Vagina (tissue), 2 donors: ENCODE measurements around the gene DCUN1D4. TPM values are rescaled to one million over a fixed set of nuclear protein-coding genes. Genes with fewer than 3 reads are reported as not detected.

Experiments
- DNase-seq, 2 donors: peaks; one replicate each; pipeline ENCODE4 v3.0.0-alpha.2; 2017; ENCODE audit errors: extremely low spot score in 2 of 2
- H3K27ac ChIP-seq: fragments of 200-600 bp; sonication (generic); one replicate; pipeline ENCODE4 v1.5.1; 2019
- H3K27me3 ChIP-seq: fragments of 200-600 bp; sonication (generic); one replicate; pipeline ENCODE4 v1.5.1; 2019
- H3K36me3 ChIP-seq, 2 donors: fragments of 200-600 bp; sonication (generic); one replicate each; pipeline ENCODE4 v1.5.1; 2017 to 2019
- H3K4me1 ChIP-seq: fragments of 200-600 bp; sonication (generic); one replicate; pipeline ENCODE4 v1.5.1; 2019
- H3K4me3 ChIP-seq, 2 donors: fragments of 200-600 bp; sonication (generic); 1 replicate in 1 of 2; 2 replicates in 1 of 2; pipeline ENCODE4 v1.5.1; 2016 to 2019
- H3K9me3 ChIP-seq: fragments of 200-600 bp; sonication (generic); one replicate; pipeline ENCODE4 v1.5.1; 2019
- CTCF ChIP-seq, 3 experiments: fragments of 450-650 bp in 2 of 3; fragments of 200-600 bp in 1 of 3; sonication (generic) in 1 of 3; IDR thresholded peaks; one replicate each; pipeline ENCODE4 v1.5.1; 2017 to 2019; ENCODE audit warnings: antibody characterized with exemption in 3 of 3, mild to moderate bottlenecking in 2 of 3, moderate library complexity in 2 of 3
- POLR2A ChIP-seq, 2 donors: fragments of 450-650 bp; IDR thresholded peaks; one replicate each; pipeline ENCODE4 v1.6.1; 2017; ENCODE audit warnings: antibody characterized with exemption in 2 of 2, mild to moderate bottlenecking in 2 of 2, moderate library complexity in 2 of 2
- POLR2AphosphoS5 ChIP-seq, 2 donors: sonication (generic); formaldehyde crosslinking; IDR thresholded peaks; one replicate each; pipeline ENCODE4 v1.9.0; 2017; ENCODE audit warnings: antibody characterized with exemption in 2 of 2, mild to moderate bottlenecking in 2 of 2, low read depth in 1 of 2; ENCODE audit not compliant: insufficient read depth in 1 of 2
- intact Hi-C: fragments of 100-400 bp; cut with DNase I; formaldehyde crosslinking; loops from one replicate; pipeline ENCODE4 v1.15.1; 2023
- total RNA-seq: library from RNA; depleted of rRNA; stranded (reverse); fragments of >200 nt; gene quantifications from one replicate; pipeline ENCODE4 v1.2.3, GENCODE V29; 2016

The DCUN1D4 gene
- total RNA-seq, 1 donor from 2014 or later: 47.4 TPM

GRCh38 chr4:51845711-51846110 lies 2.8 kb downstream of the DCUN1D4 start:
- DNase-seq: no peak
- no peak overlapping the region for H3K27ac ChIP-seq
- no peaks in the 10 kb centered on the region for H3K27me3 ChIP-seq
- H3K36me3 ChIP-seq: no peaks in the 10 kb centered on the region
- intact Hi-C loops: no loop called here
- no peak for TF ChIP-seq POLR2A (IDR thresholded peaks at IDR 0.05)
- no peak for TF ChIP-seq POLR2AphosphoS5 (IDR thresholded peaks at IDR 0.05; ENCODE audit: insufficient read depth in 1 of 2, low read depth in 1 of 2)
- no peak for TF ChIP-seq CTCF (IDR thresholded peaks at IDR 0.05)
- no peaks in the 10 kb centered on the region for H3K9me3 ChIP-seq
- no peak overlapping the region for H3K4me3 ChIP-seq
- peaks cover 8% of the 10 kb centered on the region for H3K4me1 ChIP-seq

- no peaks in the 10 kb centered on the region for H3K36me3 ChIP-seq
- intact Hi-C loops: no loop called here
- H3K27ac ChIP-seq: no peak overlapping the region
- H3K4me1 ChIP-seq: peaks cover 27% of the 10 kb centered on the region
- H3K27me3 ChIP-seq: no peaks in the 10 kb centered on the region
- TF ChIP-seq POLR2AphosphoS5 (IDR thresholded peaks at IDR 0.05; ENCODE audit: insufficient read depth in 1 of 2, low read depth in 1 of 2): no peak
- no peak for TF ChIP-seq CTCF (IDR thresholded peaks at IDR 0.05)
- no peak for TF ChIP-seq POLR2A (IDR thresholded peaks at IDR 0.05)
- DNase-seq: no peak
- no peaks in the 10 kb centered on the region for H3K9me3 ChIP-seq
- H3K4me3 ChIP-seq: no peak overlapping the region
Observed at GRCh38 chr4:51849430-51849829, 6.5 kb downstream of the DCUN1D4 start.

- no peak for DNase-seq
- H3K4me1 ChIP-seq: peaks cover 22% of the 10 kb centered on the region
- no peaks in the 10 kb centered on the region for H3K27me3 ChIP-seq
- H3K27ac ChIP-seq: no peak overlapping the region
- H3K4me3 ChIP-seq: no peak overlapping the region
- H3K36me3 ChIP-seq: no peaks in the 10 kb centered on the region
- TF ChIP-seq POLR2A (IDR thresholded peaks at IDR 0.05) (no peak), CTCF (IDR thresholded peaks at IDR 0.05) (no peak), POLR2AphosphoS5 (IDR thresholded peaks at IDR 0.05; ENCODE audit: insufficient read depth in 1 of 2, low read depth in 1 of 2) (no peak)
- H3K9me3 ChIP-seq: no peaks in the 10 kb centered on the region
- intact Hi-C loops: no loop called here
Observed at GRCh38 chr4:51850294-51850693, 7.3 kb downstream of the DCUN1D4 start.

GRCh38 chr4:51851090-51851936 lies 8.4 kb downstream of the DCUN1D4 start:
- H3K27me3 ChIP-seq: no peaks in the 10 kb centered on the region
- H3K4me1 ChIP-seq: peaks cover 26% of the 10 kb centered on the region
- TF ChIP-seq CTCF (IDR thresholded peaks at IDR 0.05) (no peak), POLR2AphosphoS5 (IDR thresholded peaks at IDR 0.05; ENCODE audit: insufficient read depth in 1 of 2, low read depth in 1 of 2) (no peak), POLR2A (IDR thresholded peaks at IDR 0.05) (no peak)
- H3K4me3 ChIP-seq: no peak overlapping the region
- H3K36me3 ChIP-seq: no peaks in the 10 kb centered on the region
- no peak overlapping the region for H3K27ac ChIP-seq
- no peaks in the 10 kb centered on the region for H3K9me3 ChIP-seq
- intact Hi-C loops: no loop called here
- DNase-seq: no peak

GRCh38 chr4:51851937-51852290 lies 9.0 kb downstream of the DCUN1D4 start:
- Histone ChIP-seq H3K27me3 (no peaks in the 10 kb centered on the region), H3K9me3 (no peaks in the 10 kb centered on the region), H3K27ac (no peak overlapping the region), H3K4me1 (peaks cover 26% of the 10 kb centered on the region), H3K36me3 (no peaks in the 10 kb centered on the region), H3K4me3 (no peak overlapping the region)
- DNase-seq: no peak
- intact Hi-C loops: no loop called here
- no peak for TF ChIP-seq POLR2AphosphoS5 (IDR thresholded peaks at IDR 0.05; ENCODE audit: insufficient read depth in 1 of 2, low read depth in 1 of 2)
- no peak for TF ChIP-seq POLR2A (IDR thresholded peaks at IDR 0.05)
- no peak for TF ChIP-seq CTCF (IDR thresholded peaks at IDR 0.05)
